ENCODE results near the gene GLIS2.

GLIS2 gene

DNA sequence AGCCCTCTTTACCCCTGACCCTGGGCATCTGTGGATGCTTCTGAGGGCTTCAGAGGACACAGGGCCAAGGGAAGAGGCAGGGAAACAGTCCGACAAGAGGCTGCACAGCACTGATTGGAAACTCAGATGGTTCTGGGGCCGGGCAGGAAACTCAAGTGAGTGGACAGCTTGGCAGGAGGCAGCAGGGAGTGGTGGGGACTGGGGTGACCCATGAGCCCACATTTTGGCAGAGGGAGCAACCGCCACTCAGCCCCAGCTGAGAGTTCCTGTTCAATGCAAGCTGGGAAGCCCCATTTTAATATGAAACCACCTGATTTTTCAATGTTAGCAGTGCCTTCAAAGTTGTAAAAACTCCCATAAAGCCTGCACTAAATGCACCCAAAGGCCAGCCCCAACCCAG is 54.3 kb downstream of the GLIS2 start:
- no peak for DNase-seq (ENCODE audit: low read depth)
- TF ChIP-seq, protein P1, sequence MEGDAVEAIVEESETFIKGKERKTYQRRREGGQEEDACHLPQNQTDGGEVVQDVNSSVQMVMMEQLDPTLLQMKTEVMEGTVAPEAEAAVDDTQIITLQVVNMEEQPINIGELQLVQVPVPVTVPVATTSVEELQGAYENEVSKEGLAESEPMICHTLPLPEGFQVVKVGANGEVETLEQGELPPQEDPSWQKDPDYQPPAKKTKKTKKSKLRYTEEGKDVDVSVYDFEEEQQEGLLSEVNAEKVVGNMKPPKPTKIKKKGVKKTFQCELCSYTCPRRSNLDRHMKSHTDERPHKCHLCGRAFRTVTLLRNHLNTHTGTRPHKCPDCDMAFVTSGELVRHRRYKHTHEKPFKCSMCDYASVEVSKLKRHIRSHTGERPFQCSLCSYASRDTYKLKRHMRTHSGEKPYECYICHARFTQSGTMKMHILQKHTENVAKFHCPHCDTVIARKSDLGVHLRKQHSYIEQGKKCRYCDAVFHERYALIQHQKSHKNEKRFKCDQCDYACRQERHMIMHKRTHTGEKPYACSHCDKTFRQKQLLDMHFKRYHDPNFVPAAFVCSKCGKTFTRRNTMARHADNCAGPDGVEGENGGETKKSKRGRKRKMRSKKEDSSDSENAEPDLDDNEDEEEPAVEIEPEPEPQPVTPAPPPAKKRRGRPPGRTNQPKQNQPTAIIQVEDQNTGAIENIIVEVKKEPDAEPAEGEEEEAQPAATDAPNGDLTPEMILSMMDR (conservative IDR thresholded peaks at IDR 0.05; ENCODE audit: control insufficient read depth, insufficient read depth, low read depth, low read length): no peak
- H3K4me3 ChIP-seq (ENCODE audit: control insufficient read depth, low read depth, low read length): no peak overlapping the region

DNA sequence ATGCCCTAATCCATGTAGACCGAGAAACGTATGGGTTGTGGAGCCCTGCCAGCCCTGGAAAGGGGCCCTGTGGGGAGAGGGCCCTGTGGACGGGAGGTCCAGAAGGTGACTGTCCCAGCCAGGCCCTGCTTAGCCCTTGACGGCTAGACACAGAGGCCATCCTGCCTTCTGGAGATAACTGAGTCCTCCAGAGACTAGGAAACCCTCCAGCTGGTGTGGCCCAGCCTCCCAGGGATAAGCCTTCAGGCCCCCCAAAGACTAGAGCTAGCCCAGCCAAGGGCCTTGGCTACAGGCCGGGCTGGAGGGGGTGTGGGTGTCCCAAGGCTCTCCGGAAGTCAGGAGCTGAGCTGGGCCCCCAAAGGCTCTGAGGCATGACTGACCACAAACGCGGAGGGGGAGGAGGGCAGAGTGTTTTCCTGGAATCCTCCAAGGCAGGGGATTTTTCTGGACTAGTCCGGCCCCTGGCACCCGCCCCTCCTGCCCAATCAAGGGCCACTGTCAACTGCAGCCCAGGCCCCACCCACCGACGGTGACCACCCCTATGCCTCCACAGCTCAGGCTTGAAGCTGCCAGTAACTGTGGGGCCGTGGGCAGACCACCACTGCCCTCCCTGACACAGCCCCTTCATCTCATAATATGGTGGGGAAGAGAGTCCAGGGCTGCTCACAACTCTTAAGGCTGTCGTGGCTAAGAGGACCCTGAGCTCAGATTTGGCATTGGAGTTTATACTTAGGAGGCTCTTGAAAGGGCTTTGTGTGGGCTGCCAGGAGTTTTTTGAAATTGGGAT is 54.9 kb downstream of the GLIS2 start:
- DNase-seq (ENCODE audit: low read depth): peak; percentile 78
- H3K4me3 ChIP-seq (ENCODE audit: control insufficient read depth, low read depth, low read length): no peak overlapping the region

GRCh38 chr16:4371357-4372000 is 55.6 kb downstream of the GLIS2 start, which contains the start of gene VASN:
Gene VASN (plus strand): TSS chr16:4371848. CDS start chr16:4380878, 9,030 bp downstream.
- DNase-seq (ENCODE audit: low read depth): peak; percentile 68
- H3K4me3 ChIP-seq (ENCODE audit: control insufficient read depth, low read depth, low read length): peak within 1 kb of the TSS; percentile 89
- TF ChIP-seq, protein P1 (conservative IDR thresholded peaks at IDR 0.05; ENCODE audit: control insufficient read depth, insufficient read depth, low read depth, low read length): no peak

More for the DNA sequence above, 54.9 kb downstream of the GLIS2 start:
- TF ChIP-seq, protein P1 (conservative IDR thresholded peaks at IDR 0.05; ENCODE audit: control insufficient read depth, insufficient read depth, low read depth, low read length): no peak

- DNase-seq (ENCODE audit: low read depth): no peak
- TF ChIP-seq, protein P1 (conservative IDR thresholded peaks at IDR 0.05; ENCODE audit: control insufficient read depth, insufficient read depth, low read depth, low read length): no peak
- peak overlapping the region; percentile 89 for H3K4me3 ChIP-seq (ENCODE audit: control insufficient read depth, low read depth, low read length)
Measured at GRCh38 chr16:4372001-4372577, 56.2 kb downstream of the GLIS2 start.

DNA sequence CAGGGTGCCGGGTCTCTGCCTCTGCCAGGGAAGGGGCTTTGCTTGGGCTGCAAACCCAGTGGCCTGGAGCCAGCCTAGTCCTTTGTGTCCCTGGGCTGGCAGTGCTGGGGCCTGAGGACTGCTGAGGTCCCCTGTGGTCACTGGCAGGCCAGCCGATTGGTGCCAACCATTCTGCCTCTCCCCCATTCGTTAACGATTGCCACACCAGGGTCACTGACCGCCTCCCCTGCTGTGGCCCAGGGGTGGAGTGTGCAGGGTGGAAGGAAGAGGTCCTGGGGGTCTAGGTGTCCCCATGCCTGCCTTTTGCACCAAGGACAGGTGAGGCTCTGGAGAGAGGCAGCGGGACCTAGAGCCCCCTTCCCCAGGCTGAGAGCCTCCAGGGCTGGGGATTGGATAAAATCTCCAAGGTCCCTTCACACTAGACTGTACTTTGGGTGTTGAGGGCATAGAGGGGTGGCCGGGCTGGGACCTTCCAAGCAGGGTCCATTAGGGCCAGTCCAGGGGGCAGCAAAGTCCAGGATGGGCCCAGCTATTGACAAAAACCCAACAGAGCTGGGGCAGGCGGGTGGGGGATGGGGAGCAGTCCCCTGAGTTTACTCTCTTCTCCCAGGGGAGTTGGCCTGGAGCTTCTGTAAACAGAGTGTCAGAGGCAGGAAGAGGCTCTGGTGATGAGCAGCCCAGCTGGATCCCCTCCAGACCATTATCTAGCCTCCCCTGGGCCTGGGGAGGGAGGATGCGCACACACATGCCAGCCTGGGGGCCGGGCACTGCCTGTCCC is 56.9 kb downstream of the GLIS2 start:
- TF ChIP-seq, protein P1 (conservative IDR thresholded peaks at IDR 0.05; ENCODE audit: control insufficient read depth, insufficient read depth, low read depth, low read length): no peak
- DNase-seq (ENCODE audit: low read depth): peak; percentile 89
- H3K4me3 ChIP-seq (ENCODE audit: control insufficient read depth, low read depth, low read length): peak overlapping the region; percentile 89

DNA sequence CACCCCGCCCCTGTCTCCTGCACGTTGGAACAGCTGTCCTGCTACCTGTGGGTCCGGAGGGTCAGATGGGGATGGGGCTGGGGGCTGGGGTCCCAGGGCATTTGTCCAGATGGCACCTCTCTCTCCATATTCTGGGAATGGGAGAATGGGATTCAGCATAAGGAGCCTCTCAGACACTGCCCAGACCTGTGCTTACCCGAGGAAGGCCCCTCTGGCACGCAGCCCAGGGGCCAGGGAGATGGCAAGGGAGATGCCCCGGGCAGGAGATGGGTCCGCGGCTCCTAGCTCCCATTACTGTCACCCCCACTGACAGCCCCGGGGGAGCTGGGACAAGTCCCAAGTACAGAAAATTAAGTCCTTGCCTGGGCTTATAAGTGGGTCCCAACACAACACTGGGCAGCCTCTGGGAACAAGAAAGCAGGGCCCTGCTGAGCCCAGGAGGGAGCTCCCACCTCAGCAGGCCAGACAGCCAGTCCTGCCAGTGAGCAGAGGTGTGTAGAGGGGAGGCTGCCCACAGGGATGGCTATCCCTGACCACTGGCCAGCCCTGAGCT is 57.6 kb downstream of the GLIS2 start:
- TF ChIP-seq, protein P1 (conservative IDR thresholded peaks at IDR 0.05; ENCODE audit: control insufficient read depth, insufficient read depth, low read depth, low read length): no peak
- peak overlapping the region; percentile 89 for H3K4me3 ChIP-seq (ENCODE audit: control insufficient read depth, low read depth, low read length)
- no peak for DNase-seq (ENCODE audit: low read depth)

Measured in fibroblast of mammary gland (primary cell).